ENCODE results near the gene CERKL. TPM values are rescaled to one million over a fixed set of nuclear protein-coding genes. Genes with fewer than 3 reads are reported as not detected.

CERKL gene
- total and polyA plus RNA-seq, 2 donors from 2014 or later, result 7.8 to 8.0 TPM

DNA sequence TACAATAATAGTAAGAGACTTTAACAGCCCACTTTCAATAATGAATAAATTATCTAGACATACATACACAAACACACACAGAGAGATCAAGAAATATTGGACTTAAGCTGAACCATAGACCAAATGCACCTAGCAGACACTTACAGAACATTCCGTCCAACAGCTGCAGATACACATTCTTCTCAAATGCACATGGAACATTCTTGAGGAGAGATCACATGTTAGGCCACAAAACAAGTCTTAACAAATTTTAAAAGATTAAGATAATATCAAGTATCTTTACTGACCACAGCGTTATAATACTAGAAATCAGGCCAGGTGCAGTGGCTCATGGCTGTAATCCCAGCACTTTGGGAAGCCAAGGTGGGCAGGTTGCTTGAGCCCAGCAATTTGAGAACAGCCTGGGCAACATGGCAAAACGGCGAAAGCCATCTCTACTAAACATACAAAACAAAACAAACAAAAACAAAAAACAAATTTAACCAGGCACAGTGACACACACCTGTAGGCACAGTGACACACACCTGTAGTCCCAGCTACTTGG, 7.4 kb downstream of the CERKL start:
- no peaks in the 10 kb centered on the region for H3K36me3 ChIP-seq (ENCODE audit: control insufficient read depth in 2 of 3, insufficient read depth in 3 of 3, low read length in 3 of 3)
- no peaks in the 10 kb centered on the region for H3K9me3 ChIP-seq (ENCODE audit: control insufficient read depth in 2 of 3, insufficient read depth in 1 of 3, low read length in 3 of 3)
- TF ChIP-seq, protein P1, sequence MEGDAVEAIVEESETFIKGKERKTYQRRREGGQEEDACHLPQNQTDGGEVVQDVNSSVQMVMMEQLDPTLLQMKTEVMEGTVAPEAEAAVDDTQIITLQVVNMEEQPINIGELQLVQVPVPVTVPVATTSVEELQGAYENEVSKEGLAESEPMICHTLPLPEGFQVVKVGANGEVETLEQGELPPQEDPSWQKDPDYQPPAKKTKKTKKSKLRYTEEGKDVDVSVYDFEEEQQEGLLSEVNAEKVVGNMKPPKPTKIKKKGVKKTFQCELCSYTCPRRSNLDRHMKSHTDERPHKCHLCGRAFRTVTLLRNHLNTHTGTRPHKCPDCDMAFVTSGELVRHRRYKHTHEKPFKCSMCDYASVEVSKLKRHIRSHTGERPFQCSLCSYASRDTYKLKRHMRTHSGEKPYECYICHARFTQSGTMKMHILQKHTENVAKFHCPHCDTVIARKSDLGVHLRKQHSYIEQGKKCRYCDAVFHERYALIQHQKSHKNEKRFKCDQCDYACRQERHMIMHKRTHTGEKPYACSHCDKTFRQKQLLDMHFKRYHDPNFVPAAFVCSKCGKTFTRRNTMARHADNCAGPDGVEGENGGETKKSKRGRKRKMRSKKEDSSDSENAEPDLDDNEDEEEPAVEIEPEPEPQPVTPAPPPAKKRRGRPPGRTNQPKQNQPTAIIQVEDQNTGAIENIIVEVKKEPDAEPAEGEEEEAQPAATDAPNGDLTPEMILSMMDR (IDR thresholded peaks at IDR 0.05; ENCODE audit: borderline replicate concordance, extremely low read depth, insufficient read depth), result no peak
- no peak overlapping the region for H3K27ac ChIP-seq (ENCODE audit: low read depth in 2 of 2, low read length in 2 of 2)
- FAIRE-seq, result no peak
- H3K27me3 ChIP-seq (ENCODE audit: control insufficient read depth, insufficient read depth, low read length), result no peaks in the 10 kb centered on the region
- no peaks in the 10 kb centered on the region for H3K4me1 ChIP-seq (ENCODE audit: control insufficient read depth in 2 of 3, insufficient read depth in 2 of 3, low read depth in 1 of 3, low read length in 3 of 3)
- no peak overlapping the region for H3K9ac ChIP-seq (ENCODE audit: low read length in 3 of 3)
- no peak overlapping the region for H3K4me3 ChIP-seq (ENCODE audit: low read length in 3 of 3)
- no peak for DNase-seq
- intact Hi-C loops (cut with DNase I), result no loop called here

DNA sequence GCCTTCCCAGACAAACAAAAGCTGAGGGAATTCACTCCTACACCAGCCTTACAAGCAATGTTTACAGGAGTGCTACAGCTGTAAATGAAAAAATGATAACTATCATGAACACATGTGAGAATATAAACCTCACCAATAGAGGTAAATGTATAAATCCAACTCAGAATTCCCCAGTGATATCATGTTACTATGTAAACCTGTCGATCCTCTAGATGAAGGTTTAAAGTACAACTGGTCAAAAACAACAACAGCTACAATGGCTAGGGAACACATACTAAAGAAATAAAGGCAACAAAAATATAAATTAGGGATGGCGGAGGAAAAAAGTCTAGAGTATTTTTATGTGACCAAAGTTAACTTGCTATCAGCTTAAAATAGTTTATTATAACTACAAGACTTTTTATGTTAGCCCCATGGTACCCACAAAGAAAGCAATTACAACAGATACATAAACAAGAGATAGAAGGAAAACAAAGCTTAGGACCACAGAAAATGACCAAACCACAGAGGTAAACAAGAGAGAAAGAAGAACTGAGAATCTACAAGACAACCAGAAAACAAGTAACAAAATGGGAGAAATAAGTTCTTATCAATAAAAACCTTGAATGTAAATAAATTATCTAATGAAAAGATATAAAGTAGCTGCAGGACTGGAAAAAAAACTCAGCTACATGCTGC, 8.3 kb downstream of the CERKL start:
- no peak for FAIRE-seq
- intact Hi-C loops (cut with DNase I), result no loop called here
- no peak overlapping the region for H3K4me3 ChIP-seq (ENCODE audit: low read length in 3 of 3)

DNA sequence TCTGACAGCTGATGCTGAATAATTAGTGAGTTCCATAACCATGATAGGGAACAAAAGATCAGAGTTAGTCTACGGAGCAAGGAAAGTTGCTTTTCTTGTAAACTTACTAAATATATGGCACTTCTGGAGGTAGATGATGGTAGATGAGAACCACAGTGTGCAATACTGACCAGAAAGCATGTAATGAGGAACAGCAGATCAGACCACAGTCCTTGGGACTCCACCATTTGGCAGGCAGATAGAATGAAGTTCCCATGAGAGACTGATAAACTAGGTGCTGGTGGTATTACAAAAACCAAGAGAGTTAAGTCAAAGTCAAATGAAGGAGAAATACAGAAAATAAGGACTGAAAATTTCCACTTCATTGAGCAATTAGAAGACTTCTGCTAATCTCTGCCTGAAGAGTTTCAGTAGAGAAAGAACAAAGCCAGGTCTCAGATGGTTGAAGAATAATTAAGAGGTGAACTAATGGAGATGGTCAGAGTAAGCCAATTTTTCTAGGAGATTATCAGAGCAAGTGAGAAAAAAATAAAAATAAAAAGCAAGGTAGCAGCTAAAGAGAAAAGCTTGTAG, 10.4 kb downstream of the CERKL start:
- H3K4me3 ChIP-seq (ENCODE audit: low read length in 3 of 3), result no peak overlapping the region
- DNase-seq (no peak), FAIRE-seq (no peak)
- no peaks in the 10 kb centered on the region for H3K9me3 ChIP-seq (ENCODE audit: control insufficient read depth in 2 of 3, insufficient read depth in 1 of 3, low read length in 3 of 3)
- no peak overlapping the region for H3K27ac ChIP-seq (ENCODE audit: low read depth in 2 of 2, low read length in 2 of 2)
- TF ChIP-seq, protein P1 (IDR thresholded peaks at IDR 0.05; ENCODE audit: borderline replicate concordance, extremely low read depth, insufficient read depth), result no peak
- H3K27me3 ChIP-seq (ENCODE audit: control insufficient read depth, insufficient read depth, low read length), result no peaks in the 10 kb centered on the region
- H3K9ac ChIP-seq (ENCODE audit: low read length in 3 of 3), result no peak overlapping the region
- intact Hi-C loops (cut with DNase I), result no loop called here
- H3K36me3 ChIP-seq (ENCODE audit: control insufficient read depth in 2 of 3, insufficient read depth in 3 of 3, low read length in 3 of 3), result no peaks in the 10 kb centered on the region
- no peaks in the 10 kb centered on the region for H3K4me1 ChIP-seq (ENCODE audit: control insufficient read depth in 2 of 3, insufficient read depth in 2 of 3, low read depth in 1 of 3, low read length in 3 of 3)

More for the DNA sequence above, 8.3 kb downstream of the CERKL start:
- H3K9ac ChIP-seq (ENCODE audit: low read length in 3 of 3), result no peak overlapping the region
- no peaks in the 10 kb centered on the region for H3K9me3 ChIP-seq (ENCODE audit: control insufficient read depth in 2 of 3, insufficient read depth in 1 of 3, low read length in 3 of 3)
- TF ChIP-seq, protein P1 (IDR thresholded peaks at IDR 0.05; ENCODE audit: borderline replicate concordance, extremely low read depth, insufficient read depth), result no peak
- H3K4me1 ChIP-seq (ENCODE audit: control insufficient read depth in 2 of 3, insufficient read depth in 2 of 3, low read depth in 1 of 3, low read length in 3 of 3), result no peaks in the 10 kb centered on the region
- no peaks in the 10 kb centered on the region for H3K36me3 ChIP-seq (ENCODE audit: control insufficient read depth in 2 of 3, insufficient read depth in 3 of 3, low read length in 3 of 3)
- H3K27ac ChIP-seq (ENCODE audit: low read depth in 2 of 2, low read length in 2 of 2), result no peak overlapping the region
- no peak for DNase-seq
- no peaks in the 10 kb centered on the region for H3K27me3 ChIP-seq (ENCODE audit: control insufficient read depth, insufficient read depth, low read length)

All from kidney (tissue), 14 donors.